Measurements from ENCODE around the gene SOX21.

DNA sequence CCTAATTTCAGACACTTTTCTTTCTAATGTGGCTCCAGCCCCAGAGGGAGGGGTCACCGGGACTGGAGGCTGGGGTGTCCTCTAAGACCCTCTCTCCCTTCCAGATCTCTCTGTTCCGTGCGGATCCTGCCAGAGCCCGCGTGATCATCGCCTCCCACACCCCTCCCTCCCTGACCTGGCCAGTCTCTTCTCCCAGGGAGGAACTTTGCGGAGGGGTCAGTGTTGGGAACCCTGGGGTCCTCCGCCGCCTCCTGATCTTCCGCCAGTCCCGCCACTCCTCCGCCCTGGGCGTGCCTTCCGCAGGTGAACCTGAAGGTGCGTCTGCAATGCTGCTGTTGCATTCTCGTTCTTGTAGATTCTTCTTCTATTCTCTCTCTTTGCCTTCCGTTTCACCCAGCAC, 9.1 kb downstream of the SOX21 start:
- TF ChIP-seq EP300 (IDR thresholded peaks at IDR 0.05; ENCODE audit: low read depth) = no peak
- no peak for TF ChIP-seq POLR2AphosphoS5 (IDR thresholded peaks at IDR 0.05)
- TF ChIP-seq POLR2A (IDR thresholded peaks at IDR 0.05) = no peak
- TF ChIP-seq, protein P1, sequence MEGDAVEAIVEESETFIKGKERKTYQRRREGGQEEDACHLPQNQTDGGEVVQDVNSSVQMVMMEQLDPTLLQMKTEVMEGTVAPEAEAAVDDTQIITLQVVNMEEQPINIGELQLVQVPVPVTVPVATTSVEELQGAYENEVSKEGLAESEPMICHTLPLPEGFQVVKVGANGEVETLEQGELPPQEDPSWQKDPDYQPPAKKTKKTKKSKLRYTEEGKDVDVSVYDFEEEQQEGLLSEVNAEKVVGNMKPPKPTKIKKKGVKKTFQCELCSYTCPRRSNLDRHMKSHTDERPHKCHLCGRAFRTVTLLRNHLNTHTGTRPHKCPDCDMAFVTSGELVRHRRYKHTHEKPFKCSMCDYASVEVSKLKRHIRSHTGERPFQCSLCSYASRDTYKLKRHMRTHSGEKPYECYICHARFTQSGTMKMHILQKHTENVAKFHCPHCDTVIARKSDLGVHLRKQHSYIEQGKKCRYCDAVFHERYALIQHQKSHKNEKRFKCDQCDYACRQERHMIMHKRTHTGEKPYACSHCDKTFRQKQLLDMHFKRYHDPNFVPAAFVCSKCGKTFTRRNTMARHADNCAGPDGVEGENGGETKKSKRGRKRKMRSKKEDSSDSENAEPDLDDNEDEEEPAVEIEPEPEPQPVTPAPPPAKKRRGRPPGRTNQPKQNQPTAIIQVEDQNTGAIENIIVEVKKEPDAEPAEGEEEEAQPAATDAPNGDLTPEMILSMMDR (IDR thresholded peaks at IDR 0.05) = no peak
